ENCODE data around the gene UBN2.

GRCh38 chr7:139246494-139246893 lies 15.5 kb downstream of the UBN2 start:
- TF ChIP-seq EZH2phosphoT487 (IDR thresholded peaks at IDR 0.05; ENCODE audit: borderline replicate concordance, low read length) (no peak), CTCF (IDR thresholded peaks at IDR 0.05; ENCODE audit: low read depth, low read length, poor library complexity, severe bottlenecking) (no peak)

Data from DOHH2 (cell line).